ENCODE measurements around the gene GP5. TPM values are rescaled to one million over a fixed set of nuclear protein-coding genes. Genes with fewer than 3 reads are reported as not detected.

The GP5 gene
- total RNA-seq, 1 experiment from 2014 or later: 0.15 TPM

DNA sequence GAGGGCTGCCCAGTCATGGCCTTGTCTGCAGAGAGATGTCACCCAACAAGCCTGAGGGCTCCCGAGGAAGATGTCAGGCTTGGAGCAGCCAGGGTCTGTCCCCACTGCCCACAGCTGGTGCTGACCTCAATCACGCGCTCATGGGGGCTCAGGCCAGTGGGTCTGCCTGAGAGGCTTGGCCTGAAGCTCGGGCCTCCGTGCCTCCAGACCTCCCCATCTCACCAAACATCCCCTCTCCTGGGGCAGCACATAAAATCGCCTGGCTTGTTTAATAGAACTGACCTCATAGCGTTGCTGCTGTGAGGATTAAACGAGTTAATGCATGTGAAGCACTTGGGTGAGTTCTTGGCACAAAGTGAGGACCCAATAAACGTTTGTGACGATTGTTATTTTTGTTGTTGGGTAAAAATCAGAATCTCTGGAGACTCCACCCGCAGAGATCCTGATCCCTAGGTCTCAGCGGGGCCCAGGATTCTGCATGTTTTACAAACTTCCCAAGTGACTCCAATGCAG lies 33.0 kb downstream of the GP5 start:
- H4K20me1 ChIP-seq (ENCODE audit: insufficient read depth): no peaks in the 10 kb centered on the region
- TF ChIP-seq, protein P1, sequence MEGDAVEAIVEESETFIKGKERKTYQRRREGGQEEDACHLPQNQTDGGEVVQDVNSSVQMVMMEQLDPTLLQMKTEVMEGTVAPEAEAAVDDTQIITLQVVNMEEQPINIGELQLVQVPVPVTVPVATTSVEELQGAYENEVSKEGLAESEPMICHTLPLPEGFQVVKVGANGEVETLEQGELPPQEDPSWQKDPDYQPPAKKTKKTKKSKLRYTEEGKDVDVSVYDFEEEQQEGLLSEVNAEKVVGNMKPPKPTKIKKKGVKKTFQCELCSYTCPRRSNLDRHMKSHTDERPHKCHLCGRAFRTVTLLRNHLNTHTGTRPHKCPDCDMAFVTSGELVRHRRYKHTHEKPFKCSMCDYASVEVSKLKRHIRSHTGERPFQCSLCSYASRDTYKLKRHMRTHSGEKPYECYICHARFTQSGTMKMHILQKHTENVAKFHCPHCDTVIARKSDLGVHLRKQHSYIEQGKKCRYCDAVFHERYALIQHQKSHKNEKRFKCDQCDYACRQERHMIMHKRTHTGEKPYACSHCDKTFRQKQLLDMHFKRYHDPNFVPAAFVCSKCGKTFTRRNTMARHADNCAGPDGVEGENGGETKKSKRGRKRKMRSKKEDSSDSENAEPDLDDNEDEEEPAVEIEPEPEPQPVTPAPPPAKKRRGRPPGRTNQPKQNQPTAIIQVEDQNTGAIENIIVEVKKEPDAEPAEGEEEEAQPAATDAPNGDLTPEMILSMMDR (IDR thresholded peaks at IDR 0.05 in 2 of 3, conservative IDR thresholded peaks at IDR 0.05 in 1 of 3; ENCODE audit: borderline replicate concordance in 1 of 3, insufficient read depth in 1 of 3, low read depth in 2 of 3, low read length in 2 of 3): no peak
- no peak for TF ChIP-seq POLR2A (IDR thresholded peaks at IDR 0.05; ENCODE audit: borderline replicate concordance, extremely low read depth, insufficient read depth, insufficient read length)
- TF ChIP-seq ELF1 (IDR thresholded peaks at IDR 0.05; ENCODE audit: borderline replicate concordance, low read depth): no peak
- no peak for TF ChIP-seq ATF3 (IDR thresholded peaks at IDR 0.05)
- no peak for TF ChIP-seq YY1 (IDR thresholded peaks at IDR 0.05; ENCODE audit: extremely low read depth, insufficient replicate concordance, low read depth, low read length)
- TF ChIP-seq MAX (IDR thresholded peaks at IDR 0.05): no peak
- no peak for TF ChIP-seq CBX3 (IDR thresholded peaks at IDR 0.05; ENCODE audit: low read depth)
- TF ChIP-seq, protein P2, sequence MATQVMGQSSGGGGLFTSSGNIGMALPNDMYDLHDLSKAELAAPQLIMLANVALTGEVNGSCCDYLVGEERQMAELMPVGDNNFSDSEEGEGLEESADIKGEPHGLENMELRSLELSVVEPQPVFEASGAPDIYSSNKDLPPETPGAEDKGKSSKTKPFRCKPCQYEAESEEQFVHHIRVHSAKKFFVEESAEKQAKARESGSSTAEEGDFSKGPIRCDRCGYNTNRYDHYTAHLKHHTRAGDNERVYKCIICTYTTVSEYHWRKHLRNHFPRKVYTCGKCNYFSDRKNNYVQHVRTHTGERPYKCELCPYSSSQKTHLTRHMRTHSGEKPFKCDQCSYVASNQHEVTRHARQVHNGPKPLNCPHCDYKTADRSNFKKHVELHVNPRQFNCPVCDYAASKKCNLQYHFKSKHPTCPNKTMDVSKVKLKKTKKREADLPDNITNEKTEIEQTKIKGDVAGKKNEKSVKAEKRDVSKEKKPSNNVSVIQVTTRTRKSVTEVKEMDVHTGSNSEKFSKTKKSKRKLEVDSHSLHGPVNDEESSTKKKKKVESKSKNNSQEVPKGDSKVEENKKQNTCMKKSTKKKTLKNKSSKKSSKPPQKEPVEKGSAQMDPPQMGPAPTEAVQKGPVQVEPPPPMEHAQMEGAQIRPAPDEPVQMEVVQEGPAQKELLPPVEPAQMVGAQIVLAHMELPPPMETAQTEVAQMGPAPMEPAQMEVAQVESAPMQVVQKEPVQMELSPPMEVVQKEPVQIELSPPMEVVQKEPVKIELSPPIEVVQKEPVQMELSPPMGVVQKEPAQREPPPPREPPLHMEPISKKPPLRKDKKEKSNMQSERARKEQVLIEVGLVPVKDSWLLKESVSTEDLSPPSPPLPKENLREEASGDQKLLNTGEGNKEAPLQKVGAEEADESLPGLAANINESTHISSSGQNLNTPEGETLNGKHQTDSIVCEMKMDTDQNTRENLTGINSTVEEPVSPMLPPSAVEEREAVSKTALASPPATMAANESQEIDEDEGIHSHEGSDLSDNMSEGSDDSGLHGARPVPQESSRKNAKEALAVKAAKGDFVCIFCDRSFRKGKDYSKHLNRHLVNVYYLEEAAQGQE (IDR thresholded peaks at IDR 0.05; ENCODE audit: low read depth): no peak
- TF ChIP-seq SRF (IDR thresholded peaks at IDR 0.05; ENCODE audit: low read depth): no peak
- RAD21 ChIA-PET (ENCODE audit: low non-redundant PET in 1 of 2, low total read pairs in 2 of 2, uncharacterized antibody in 2 of 2, unreplicated experiment in 2 of 2): no interaction called here
- H3K4me3 ChIP-seq (replicated peaks in 1 of 2; ENCODE audit: low read depth in 1 of 2, low read length in 2 of 2): no peak overlapping the region
- H3K9me3 ChIP-seq (ENCODE audit: control insufficient read depth in 1 of 2, insufficient read depth in 1 of 2, low read depth in 1 of 2, low read length in 2 of 2): no peaks in the 10 kb centered on the region
- H3K9ac ChIP-seq (ENCODE audit: low read length): no peak overlapping the region
- no peaks in the 10 kb centered on the region for H3K9me2 ChIP-seq (ENCODE audit: insufficient read depth)
- no peak overlapping the region for H3K27ac ChIP-seq (ENCODE audit: low read depth, low read length)
- no peaks in the 10 kb centered on the region for H3K36me3 ChIP-seq (ENCODE audit: control insufficient read depth in 1 of 2, insufficient read depth in 2 of 2, low read length in 2 of 2)
- H3K79me2 ChIP-seq (ENCODE audit: insufficient read depth, low read length): no peaks in the 10 kb centered on the region
- BruUV-seq (replicated peaks): no TSS peak
- DNase-seq (ENCODE audit: low read depth, low spot score) (no peak), ATAC-seq (no peak)
- H3K27me3 ChIP-seq (ENCODE audit: insufficient read depth, low read length): peaks cover 4% of the 10 kb centered on the region; the same call in 1 of the 2 replicates
- CTCF ChIA-PET: no interaction called here
- POLR2A ChIA-PET: interaction anchor here (0.7 kb wide), 1 partner anchor 215 kb away, joined by 4 read pairs; no protein-coding TSS in a partner anchor
- H3K4me1 ChIP-seq (ENCODE audit: control insufficient read depth in 1 of 2, insufficient read depth in 2 of 2, low read length in 2 of 2): peaks cover 0 to 8% of the 10 kb centered on the region in 2 experiments; a peak in 1 of 4 replicates
- no peak overlapping the region for H2AFZ ChIP-seq (ENCODE audit: low read depth, low read length, poor library complexity, severe bottlenecking)
- intact Hi-C loops (cut with micrococcal nuclease): no loop called here
- H3K4me2 ChIP-seq (ENCODE audit: low read length): no peak overlapping the region
